Measurements from ENCODE around the gene SNN. TPM values are rescaled to one million over a fixed set of nuclear protein-coding genes. Genes with fewer than 3 reads are reported as not detected.

SNN gene
- total RNA-seq, 1 experiment from 2014 or later, result 26.0 TPM

- Mint-ChIP-seq H3K27me3 (ENCODE audit: unreplicated experiment) (no peaks in the 10 kb centered on the region), H3K27ac (ENCODE audit: unreplicated experiment) (peak overlapping the region; percentile 54), H3K9me3 (ENCODE audit: low read depth, unreplicated experiment) (no peaks in the 10 kb centered on the region), H3K36me3 (ENCODE audit: insufficient read depth, unreplicated experiment) (peaks cover 52% of the 10 kb centered on the region), H3K4me1 (ENCODE audit: low read depth, unreplicated experiment) (peaks cover 9% of the 10 kb centered on the region), H3K4me3 (ENCODE audit: low read depth, unreplicated experiment) (no peak overlapping the region)
- no TSS peak for BruUV-seq (replicated peaks)
- no peak for TF ChIP-seq CTCF (IDR thresholded peaks at IDR 0.05; ENCODE audit: unreplicated experiment)
- DNase-seq, result no peak
- intact Hi-C loops (cut with micrococcal nuclease; ENCODE audit: unreplicated experiment), result no loop called here
- CTCF ChIA-PET, result no interaction called here
Observed at GRCh38 chr16:11708421-11708820, 40.2 kb downstream of the SNN start.

- no TSS peak for BruUV-seq (replicated peaks)
- no peak for TF ChIP-seq CTCF (IDR thresholded peaks at IDR 0.05; ENCODE audit: unreplicated experiment)
- no peak overlapping the region for H3K27ac Mint-ChIP-seq (ENCODE audit: unreplicated experiment)
- no peaks in the 10 kb centered on the region for H3K9me3 Mint-ChIP-seq (ENCODE audit: low read depth, unreplicated experiment)
- CTCF ChIA-PET, result interaction anchor here (0.6 to 1.2 kb wide), 2 partner anchors 9 to 617 kb away, joined by 3 read pairs; no protein-coding TSS in a partner anchor
- intact Hi-C loops (cut with micrococcal nuclease; ENCODE audit: unreplicated experiment), result no loop called here
- H3K4me1 Mint-ChIP-seq (ENCODE audit: low read depth, unreplicated experiment), result peaks cover 25% of the 10 kb centered on the region
- H3K27me3 Mint-ChIP-seq (ENCODE audit: unreplicated experiment), result no peaks in the 10 kb centered on the region
- no peak for DNase-seq
- no peak overlapping the region for H3K4me3 Mint-ChIP-seq (ENCODE audit: low read depth, unreplicated experiment)
- peaks cover 65% of the 10 kb centered on the region for H3K36me3 Mint-ChIP-seq (ENCODE audit: insufficient read depth, unreplicated experiment)
Observed at GRCh38 chr16:11711662-11712061, 43.4 kb downstream of the SNN start.

GRCh38 chr16:11712122-11712521, 43.9 kb downstream of the SNN start:
- intact Hi-C loops (cut with micrococcal nuclease; ENCODE audit: unreplicated experiment), result no loop called here
- Mint-ChIP-seq H3K9me3 (ENCODE audit: low read depth, unreplicated experiment) (no peaks in the 10 kb centered on the region), H3K4me3 (ENCODE audit: low read depth, unreplicated experiment) (no peak overlapping the region), H3K4me1 (ENCODE audit: low read depth, unreplicated experiment) (peaks cover 29% of the 10 kb centered on the region), H3K27me3 (ENCODE audit: unreplicated experiment) (no peaks in the 10 kb centered on the region), H3K36me3 (ENCODE audit: insufficient read depth, unreplicated experiment) (peaks cover 65% of the 10 kb centered on the region), H3K27ac (ENCODE audit: unreplicated experiment) (no peak overlapping the region)
- DNase-seq, result no peak
- TF ChIP-seq CTCF (IDR thresholded peaks at IDR 0.05; ENCODE audit: unreplicated experiment), result no peak
- CTCF ChIA-PET, result interaction anchor here (0.6 to 1.2 kb wide), 2 partner anchors 10 to 617 kb away, joined by 3 read pairs; no protein-coding TSS in a partner anchor
- BruUV-seq (replicated peaks), result no TSS peak

GRCh38 chr16:11715246-11715947, 47.1 kb downstream of the SNN start:
- H3K9me3 Mint-ChIP-seq (ENCODE audit: low read depth, unreplicated experiment), result no peaks in the 10 kb centered on the region
- no peak for DNase-seq

More at GRCh38 chr16:11715246-11715947, 47.1 kb downstream of the SNN start:
- intact Hi-C loops (cut with micrococcal nuclease; ENCODE audit: unreplicated experiment), result loop anchor here (5.0 kb wide), 1 partner anchor 183 kb away; no protein-coding TSS in a partner anchor
- Mint-ChIP-seq H3K4me1 (ENCODE audit: low read depth, unreplicated experiment) (peaks cover 38% of the 10 kb centered on the region), H3K27ac (ENCODE audit: unreplicated experiment) (peak overlapping the region; percentile 28), H3K4me3 (ENCODE audit: low read depth, unreplicated experiment) (no peak overlapping the region), H3K36me3 (ENCODE audit: insufficient read depth, unreplicated experiment) (peaks cover 59% of the 10 kb centered on the region), H3K27me3 (ENCODE audit: unreplicated experiment) (no peaks in the 10 kb centered on the region)
- BruUV-seq (replicated peaks), result TSS peak; percentile 2
- CTCF ChIA-PET, result interaction anchor here (0.5 to 1.9 kb wide), 10 partner anchors 10 to 1138 kb away, joined by 3 to 14 read pairs (median 4); partner anchors contain the start of gene ZC3H7A
- TF ChIP-seq CTCF (IDR thresholded peaks at IDR 0.05; ENCODE audit: unreplicated experiment), result no peak

Data from Calu3 (cell line).